ENCODE results near the gene HOXA6.

The HOXA6 gene

DNA sequence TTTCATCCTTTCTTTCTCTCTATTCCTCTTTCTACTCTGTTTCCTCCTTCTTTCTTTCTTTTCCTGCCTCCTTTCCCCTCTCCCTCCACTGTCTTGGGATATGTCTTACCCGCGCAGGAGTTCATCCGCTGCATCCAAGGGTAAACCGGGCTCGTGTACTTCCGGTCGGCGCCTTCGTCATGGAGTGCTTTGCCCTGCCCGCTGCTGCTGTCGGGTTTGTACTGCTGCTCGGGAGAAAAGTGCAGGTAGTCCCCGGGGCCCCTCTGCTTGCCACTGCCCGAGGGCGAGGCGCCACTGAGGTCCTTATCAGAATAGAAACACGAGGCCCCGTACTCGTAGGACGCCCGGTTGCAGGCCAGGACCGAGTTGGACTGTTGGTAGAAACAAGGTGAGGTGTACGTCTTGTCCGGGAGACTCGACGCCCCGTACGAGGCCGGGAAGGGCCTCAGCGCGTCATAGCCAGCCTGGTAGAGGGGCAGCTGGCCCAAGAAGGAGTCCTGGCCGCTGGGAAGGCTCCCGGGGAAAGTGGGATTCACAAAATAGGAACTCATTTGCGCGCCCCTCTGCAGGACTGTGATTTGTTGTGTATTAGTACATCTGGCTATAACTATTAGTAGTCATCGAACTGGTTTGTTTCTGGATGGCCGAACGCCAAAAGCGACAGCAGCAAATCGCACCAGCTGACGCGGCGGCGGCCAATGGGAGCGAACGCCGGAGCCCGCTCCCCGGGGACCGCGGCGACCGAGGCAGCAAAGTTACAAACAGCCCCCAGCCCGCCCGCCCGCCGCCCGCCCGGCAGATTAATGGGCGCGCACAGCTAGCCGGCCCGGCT, at the start of gene HOXA6:
HOXA6 (minus strand) TSS at position 576 of the 832 bp plus-strand sequence; CDS start at position 551, 25 bp downstream.
- DNase-seq (ENCODE audit: low read depth), result peak; percentile 22

- DNase-seq (ENCODE audit: low read depth), result peak; percentile 87
Measured at GRCh38 chr7:27196287-27196767, 48.8 kb upstream of the HOXA6 start.

DNA sequence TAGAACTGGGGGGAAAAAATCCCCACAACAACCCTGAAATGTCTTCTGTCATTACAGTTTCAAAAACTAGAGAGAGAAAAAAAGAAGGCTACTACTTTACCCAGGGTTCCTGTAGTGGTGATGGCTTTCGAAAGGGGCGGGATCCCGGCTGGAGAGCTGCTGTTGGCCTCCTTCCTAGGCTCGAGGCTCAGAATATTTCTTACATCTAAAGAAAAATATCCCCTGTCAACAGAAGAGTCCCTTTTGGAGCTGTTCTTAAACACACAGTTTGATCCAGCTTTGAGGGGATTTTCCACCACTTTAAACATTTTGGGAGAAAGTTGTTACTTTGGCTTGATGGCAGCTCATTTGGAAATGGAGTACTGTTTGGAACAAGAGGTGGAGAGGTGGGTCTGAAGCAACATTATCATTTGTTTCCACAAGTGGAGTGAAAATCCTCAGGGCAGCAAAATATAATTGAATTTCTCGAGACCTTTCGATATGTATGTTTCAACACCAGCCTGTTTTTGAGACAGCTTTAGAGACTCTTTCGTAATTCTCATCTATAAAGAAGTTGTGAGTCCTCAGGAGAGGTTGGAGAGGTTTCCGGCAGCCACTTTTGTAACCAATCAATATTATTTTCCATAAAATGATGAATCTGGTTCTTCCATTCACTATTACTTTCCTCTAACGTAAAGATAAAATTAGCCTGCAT, 47.3 kb upstream of the HOXA6 start:
- peak; percentile 72 for DNase-seq (ENCODE audit: low read depth)

DNA sequence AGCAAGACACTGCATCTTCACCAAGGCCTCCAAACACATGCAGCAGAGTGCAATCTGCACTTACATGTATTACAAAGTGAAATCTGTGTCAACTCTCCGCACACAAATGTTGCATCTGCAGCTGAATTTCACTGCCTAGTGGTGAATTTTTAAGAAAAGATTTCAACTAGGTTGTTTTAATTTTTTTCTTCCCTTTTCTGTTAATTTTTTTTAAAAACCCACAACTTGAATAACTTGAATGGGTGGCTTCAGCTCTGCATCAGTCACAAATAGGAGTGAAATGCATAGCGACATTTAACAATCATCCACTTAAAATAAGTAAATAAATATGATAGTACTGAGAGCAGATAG, 46.4 kb upstream of the HOXA6 start:
- no peak for DNase-seq (ENCODE audit: low read depth)

- peak; percentile 78 for DNase-seq (ENCODE audit: low read depth)
Measured at GRCh38 chr7:27193335-27194001, 45.9 kb upstream of the HOXA6 start.

- peak; percentile 90 for DNase-seq (ENCODE audit: low read depth)
Measured at GRCh38 chr7:27192546-27193334, 45.2 kb upstream of the HOXA6 start.

GRCh38 chr7:27191833-27192545, 44.4 kb upstream of the HOXA6 start:
- DNase-seq (ENCODE audit: low read depth), result peak; percentile 75

- DNase-seq (ENCODE audit: low read depth), result peak; percentile 68
Measured at GRCh38 chr7:27191161-27191731, 43.7 kb upstream of the HOXA6 start.

GRCh38 chr7:27189997-27190748, 42.6 kb upstream of the HOXA6 start:
- DNase-seq (ENCODE audit: low read depth), result peak; percentile 46

DNA sequence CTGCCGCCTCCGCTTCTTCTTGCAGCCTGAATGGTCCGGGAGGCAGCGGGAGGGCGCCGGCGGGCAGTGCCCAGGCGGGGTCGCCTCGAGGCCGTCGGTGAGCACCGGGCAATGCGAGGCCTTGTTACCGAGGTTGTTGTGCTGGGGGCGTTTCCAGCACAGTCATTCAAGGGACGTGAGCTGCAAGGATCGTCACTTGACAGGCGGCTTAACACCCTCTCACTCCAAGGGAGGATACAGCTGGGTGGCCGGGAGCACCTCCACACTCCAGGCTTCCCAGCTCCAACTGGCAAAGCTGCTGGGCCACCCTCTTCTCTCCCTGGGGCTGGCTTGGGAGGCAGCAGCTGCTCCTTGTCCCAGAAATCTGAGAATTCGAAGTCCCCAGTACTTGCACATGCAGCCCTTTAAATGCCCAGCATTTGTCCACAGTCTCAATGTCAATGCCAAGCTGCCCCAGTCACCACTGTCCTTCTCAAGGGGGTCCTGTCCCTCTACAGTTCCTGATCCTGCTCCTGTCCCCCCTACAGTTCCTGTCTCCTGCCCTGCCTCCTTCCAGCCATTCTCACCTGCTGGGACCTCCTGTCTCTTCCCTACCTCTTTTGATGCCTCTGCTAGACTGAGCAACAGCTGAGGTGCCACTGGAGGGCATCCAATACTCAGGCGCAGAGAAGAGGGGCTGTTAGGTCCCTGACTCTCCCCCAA, 41.9 kb upstream of the HOXA6 start:
- DNase-seq (ENCODE audit: low read depth), result peak; percentile 90

- peak; percentile 89 for DNase-seq (ENCODE audit: low read depth)
Measured at GRCh38 chr7:27188386-27189294, 41.1 kb upstream of the HOXA6 start.

GRCh38 chr7:27187475-27188385, 40.2 kb upstream of the HOXA6 start:
- DNase-seq (ENCODE audit: low read depth), result peak; percentile 72

DNA sequence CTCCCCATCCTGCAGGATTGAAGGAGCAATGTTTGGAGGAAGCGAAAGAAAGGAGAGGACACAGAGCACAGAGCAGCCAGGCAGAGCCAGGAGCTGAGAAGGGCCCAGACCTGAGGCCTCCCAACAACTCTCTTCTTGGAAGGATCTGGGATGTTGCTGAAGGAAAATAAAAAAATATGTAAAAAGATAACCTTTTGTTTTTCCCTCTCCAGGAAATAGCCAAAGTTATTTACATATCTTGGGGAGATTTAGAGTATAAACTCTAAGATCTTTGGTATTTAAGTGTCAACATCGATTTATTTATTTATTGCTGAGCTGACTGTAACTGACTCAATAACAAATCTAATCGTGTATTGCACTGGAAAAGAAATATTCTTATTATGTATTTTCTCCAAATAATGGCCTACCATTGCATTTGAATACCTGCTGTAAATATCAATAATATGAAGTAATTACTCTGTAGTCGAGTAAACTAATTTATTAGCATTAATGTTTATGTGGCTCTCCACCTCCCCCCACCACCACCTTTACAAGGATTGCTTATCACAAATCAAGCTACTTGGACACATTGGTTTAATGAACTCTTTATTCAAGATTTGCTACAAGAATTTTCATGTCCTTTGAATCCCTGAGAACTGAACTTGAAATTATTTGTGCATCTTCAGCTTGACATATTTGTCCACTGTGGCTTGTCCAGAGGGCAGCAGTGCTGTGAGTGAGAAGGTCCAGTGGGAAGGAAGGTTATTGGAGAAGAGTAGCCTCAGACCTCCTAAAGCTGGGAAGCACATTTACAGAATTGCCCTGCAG, 39.3 kb upstream of the HOXA6 start:
- DNase-seq (ENCODE audit: low read depth), result peak; percentile 80

- peak; percentile 54 for DNase-seq (ENCODE audit: low read depth)
Measured at GRCh38 chr7:27185854-27186667, 38.5 kb upstream of the HOXA6 start.

GRCh38 chr7:27185013-27185853, 37.7 kb upstream of the HOXA6 start, which contains the start of gene HOXA11:
TSS of gene HOXA11 (minus strand) at chr7:27185232. CDS start at chr7:27185144, 88 bp downstream.
- peak; percentile 99 for DNase-seq (ENCODE audit: low read depth)

Measured in EH (cell line).